NCI-H526 treated with DMSO at 0.1 percent for 48 hours (cell line): ENCODE measurements around the gene FARP1.

ENCODE experiments used
- DNase-seq: peaks from one replicate; lab custom pipeline; 2025; lab: John Stamatoyannopoulos, UW

The FARP1 gene

GRCh38 chr13:98133946-98134345 is 8.9 kb upstream of the FARP1 start:
- DNase-seq, result no peak

- DNase-seq, result no peak
These were observed 8.0 kb upstream of the FARP1 start for GRCh38 chr13:98134901-98135300.

- DNase-seq, result no peak
These were observed 1.8 kb upstream of the FARP1 start for GRCh38 chr13:98141091-98141490.

- DNase-seq, result peak; percentile 69
These were observed 1.1 kb upstream of the FARP1 start for GRCh38 chr13:98141509-98142379.

- no peak for DNase-seq
These were observed 261 bp downstream of the FARP1 start for GRCh38 chr13:98143157-98143553.

- DNase-seq, result no peak
These were observed 720 bp downstream of the FARP1 start for GRCh38 chr13:98143601-98144026.

GRCh38 chr13:98144027-98144741 is 1.3 kb downstream of the FARP1 start:
- DNase-seq, result peak; percentile 66

- DNase-seq, result peak; percentile 61
These were observed 2.0 kb downstream of the FARP1 start for GRCh38 chr13:98144801-98145350.

- no peak for DNase-seq
These were observed 4.6 kb downstream of the FARP1 start for GRCh38 chr13:98147521-98147920.

- DNase-seq, result peak; percentile 21
These were observed 8.1 kb downstream of the FARP1 start for GRCh38 chr13:98150832-98151479.

- no peak for DNase-seq
These were observed 12.7 kb downstream of the FARP1 start for GRCh38 chr13:98155475-98156109.

GRCh38 chr13:98156259-98156658 is 13.4 kb downstream of the FARP1 start:
- DNase-seq, result no peak

GRCh38 chr13:98157188-98157587 is 14.3 kb downstream of the FARP1 start:
- DNase-seq, result no peak

GRCh38 chr13:98157609-98158008 is 14.7 kb downstream of the FARP1 start:
- DNase-seq, result no peak

- DNase-seq, result no peak
These were observed 15.4 kb downstream of the FARP1 start for GRCh38 chr13:98158172-98158899.

GRCh38 chr13:98162935-98163334 is 20.0 kb downstream of the FARP1 start:
- no peak for DNase-seq

GRCh38 chr13:98169331-98169730 is 26.4 kb downstream of the FARP1 start:
- no peak for DNase-seq

GRCh38 chr13:98171900-98172589 is 29.2 kb downstream of the FARP1 start:
- peak; percentile 94 for DNase-seq

GRCh38 chr13:98172590-98173422 is 29.9 kb downstream of the FARP1 start:
- DNase-seq, result no peak
